Measurements from ENCODE around the gene BEND4.

Gene BEND4

DNA sequence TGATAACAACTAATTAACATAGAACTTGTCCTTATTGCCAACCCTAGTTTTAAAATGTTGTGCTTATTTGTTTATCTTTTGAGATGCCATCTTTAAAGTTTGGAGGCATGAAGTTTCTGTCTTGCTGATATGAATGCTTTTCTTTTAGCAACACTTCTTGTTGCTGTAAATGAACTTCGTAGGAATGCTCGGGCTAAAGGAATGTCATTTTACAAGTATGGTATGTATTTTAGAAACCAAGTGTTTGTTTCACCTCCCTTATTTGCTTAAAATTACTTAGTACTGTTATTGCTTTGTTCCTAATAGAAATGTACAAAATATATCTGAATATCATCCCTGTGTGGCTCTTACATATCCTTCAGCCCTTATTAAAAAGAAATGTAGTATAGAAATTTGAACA lies 86.1 kb downstream of the BEND4 start:
- Mint-ChIP-seq H3K4me1 (no peaks in the 10 kb centered on the region), H3K27ac (no peak overlapping the region), H3K4me3 (no peak overlapping the region), H3K9me3 (no peaks in the 10 kb centered on the region), H3K36me3 (peaks cover 31% of the 10 kb centered on the region), H3K27me3 (no peaks in the 10 kb centered on the region)
- no peak for ATAC-seq
